ENCODE measurements around the gene CHST15. TPM values are rescaled to one million over a fixed set of nuclear protein-coding genes. Genes with fewer than 3 reads are reported as not detected.
A peak's percentile ranks its signal among the peaks of the same experiment; 100 is the strongest.

The CHST15 gene
- total and polyA plus RNA-seq, 2 of the 13 experiments (the other 11 are each of a cell fraction or from before 2014, with no cell fraction given), result 1.4 to 94.7 TPM

DNA sequence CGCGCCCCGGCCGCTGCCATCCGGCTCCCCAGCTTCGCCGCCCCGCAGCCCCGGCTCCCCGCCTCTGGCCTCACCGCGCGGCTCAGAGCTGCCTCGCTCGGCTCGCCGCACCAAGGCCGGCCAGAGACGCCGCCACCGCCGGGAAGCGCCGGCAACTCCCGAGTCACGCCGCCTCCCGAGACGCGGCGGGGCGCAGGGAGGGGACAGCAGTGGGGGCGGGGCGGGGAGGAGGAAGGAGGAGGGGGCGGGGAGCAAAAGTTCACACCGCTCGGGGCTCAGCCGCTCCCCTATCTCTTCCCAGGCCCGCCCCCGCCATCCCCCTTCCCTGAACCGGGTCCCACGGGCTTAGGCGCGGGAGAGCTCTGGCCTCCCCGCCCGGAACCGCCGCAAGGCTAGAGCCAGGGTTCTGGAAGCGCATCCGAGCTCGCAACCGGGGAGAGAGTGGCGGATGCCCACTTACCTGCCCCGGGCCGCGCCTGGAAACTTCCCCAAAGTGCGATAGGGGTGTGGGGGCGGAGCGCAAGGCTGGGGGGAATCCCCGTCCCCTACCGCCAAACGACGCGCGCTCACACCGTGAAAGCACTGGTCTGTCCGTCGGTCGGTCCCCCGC is 1.0 kb downstream of the CHST15 start (continued):
- TF ChIP-seq, protein P1, sequence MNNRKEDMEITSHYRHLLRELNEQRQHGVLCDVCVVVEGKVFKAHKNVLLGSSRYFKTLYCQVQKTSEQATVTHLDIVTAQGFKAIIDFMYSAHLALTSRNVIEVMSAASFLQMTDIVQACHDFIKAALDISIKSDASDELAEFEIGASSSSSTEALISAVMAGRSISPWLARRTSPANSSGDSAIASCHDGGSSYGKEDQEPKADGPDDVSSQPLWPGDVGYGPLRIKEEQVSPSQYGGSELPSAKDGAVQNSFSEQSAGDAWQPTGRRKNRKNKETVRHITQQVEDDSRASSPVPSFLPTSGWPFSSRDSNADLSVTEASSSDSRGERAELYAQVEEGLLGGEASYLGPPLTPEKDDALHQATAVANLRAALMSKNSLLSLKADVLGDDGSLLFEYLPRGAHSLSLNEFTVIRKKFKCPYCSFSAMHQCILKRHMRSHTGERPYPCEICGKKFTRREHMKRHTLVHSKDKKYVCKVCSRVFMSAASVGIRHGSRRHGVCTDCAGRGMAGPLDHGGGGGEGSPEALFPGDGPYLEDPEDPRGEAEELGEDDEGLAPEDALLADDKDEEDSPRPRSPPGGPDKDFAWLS (CRISPR knock-in tag; IDR thresholded peaks at IDR 0.05; ENCODE audit: borderline replicate concordance), result no peak
- TF ChIP-seq RBFOX2 (IDR thresholded peaks at IDR 0.05; ENCODE audit: low read depth, low read length) (peak; percentile 19), KMT2A (CRISPR knock-in tag; IDR thresholded peaks at IDR 0.05) (no peak), AHR (CRISPR knock-in tag; IDR thresholded peaks at IDR 0.05) (no peak), ERF (CRISPR knock-in tag; IDR thresholded peaks at IDR 0.05) (no peak), HNRNPLL (IDR thresholded peaks at IDR 0.05; ENCODE audit: low read depth, low read length, poor library complexity, severe bottlenecking) (no peak), ZNF124 (CRISPR knock-in tag; IDR thresholded peaks at IDR 0.05) (no peak), ZFP36L1 (CRISPR knock-in tag; IDR thresholded peaks at IDR 0.05) (no peak), SIN3A (IDR thresholded peaks at IDR 0.05; ENCODE audit: borderline replicate concordance, low read depth, low read length) (no peak), ZNF484 (CRISPR knock-in tag; IDR thresholded peaks at IDR 0.05; ENCODE audit: borderline replicate concordance, low read depth) (0 out of 2 replicates have a peak, but pooled peaks have one; percentile 76), CBFB (CRISPR knock-in tag; IDR thresholded peaks at IDR 0.05) (no peak), JUN (CRISPR knock-in tag; IDR thresholded peaks at IDR 0.05) (no peak), NFIC (IDR thresholded peaks at IDR 0.05; ENCODE audit: low read length) (no peak), YY1 (IDR thresholded peaks at IDR 0.05; ENCODE audit: insufficient read depth, insufficient replicate concordance, low read depth, low read length) (no peak), ZFP62 (CRISPR knock-in tag; IDR thresholded peaks at IDR 0.05) (no peak)
- TF ChIP-seq, protein P2, sequence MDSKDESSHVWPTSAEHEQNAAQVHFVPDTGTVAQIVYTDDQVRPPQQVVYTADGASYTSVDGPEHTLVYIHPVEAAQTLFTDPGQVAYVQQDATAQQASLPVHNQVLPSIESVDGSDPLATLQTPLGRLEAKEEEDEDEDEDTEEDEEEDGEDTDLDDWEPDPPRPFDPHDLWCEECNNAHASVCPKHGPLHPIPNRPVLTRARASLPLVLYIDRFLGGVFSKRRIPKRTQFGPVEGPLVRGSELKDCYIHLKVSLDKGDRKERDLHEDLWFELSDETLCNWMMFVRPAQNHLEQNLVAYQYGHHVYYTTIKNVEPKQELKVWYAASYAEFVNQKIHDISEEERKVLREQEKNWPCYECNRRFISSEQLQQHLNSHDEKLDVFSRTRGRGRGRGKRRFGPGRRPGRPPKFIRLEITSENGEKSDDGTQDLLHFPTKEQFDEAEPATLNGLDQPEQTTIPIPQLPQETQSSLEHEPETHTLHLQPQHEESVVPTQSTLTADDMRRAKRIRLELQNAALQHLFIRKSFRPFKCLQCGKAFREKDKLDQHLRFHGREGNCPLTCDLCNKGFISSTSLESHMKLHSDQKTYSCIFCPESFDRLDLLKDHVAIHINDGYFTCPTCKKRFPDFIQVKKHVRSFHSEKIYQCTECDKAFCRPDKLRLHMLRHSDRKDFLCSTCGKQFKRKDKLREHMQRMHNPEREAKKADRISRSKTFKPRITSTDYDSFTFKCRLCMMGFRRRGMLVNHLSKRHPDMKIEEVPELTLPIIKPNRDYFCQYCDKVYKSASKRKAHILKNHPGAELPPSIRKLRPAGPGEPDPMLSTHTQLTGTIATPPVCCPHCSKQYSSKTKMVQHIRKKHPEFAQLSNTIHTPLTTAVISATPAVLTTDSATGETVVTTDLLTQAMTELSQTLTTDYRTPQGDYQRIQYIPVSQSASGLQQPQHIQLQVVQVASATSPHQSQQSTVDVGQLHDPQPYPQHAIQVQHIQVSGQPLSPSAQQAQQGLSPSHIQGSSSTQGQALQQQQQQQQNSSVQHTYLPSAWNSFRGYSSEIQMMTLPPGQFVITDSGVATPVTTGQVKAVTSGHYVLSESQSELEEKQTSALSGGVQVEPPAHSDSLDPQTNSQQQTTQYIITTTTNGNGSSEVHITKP (CRISPR knock-in tag; IDR thresholded peaks at IDR 0.05; ENCODE audit: low read depth), result no peak
- TF ChIP-seq, protein P3, sequence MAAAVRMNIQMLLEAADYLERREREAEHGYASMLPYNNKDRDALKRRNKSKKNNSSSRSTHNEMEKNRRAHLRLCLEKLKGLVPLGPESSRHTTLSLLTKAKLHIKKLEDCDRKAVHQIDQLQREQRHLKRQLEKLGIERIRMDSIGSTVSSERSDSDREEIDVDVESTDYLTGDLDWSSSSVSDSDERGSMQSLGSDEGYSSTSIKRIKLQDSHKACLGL (CRISPR knock-in tag; IDR thresholded peaks at IDR 0.05), result peak; percentile 55; the same call in 1 of the 2 replicates
- TF ChIP-seq, protein P4, sequence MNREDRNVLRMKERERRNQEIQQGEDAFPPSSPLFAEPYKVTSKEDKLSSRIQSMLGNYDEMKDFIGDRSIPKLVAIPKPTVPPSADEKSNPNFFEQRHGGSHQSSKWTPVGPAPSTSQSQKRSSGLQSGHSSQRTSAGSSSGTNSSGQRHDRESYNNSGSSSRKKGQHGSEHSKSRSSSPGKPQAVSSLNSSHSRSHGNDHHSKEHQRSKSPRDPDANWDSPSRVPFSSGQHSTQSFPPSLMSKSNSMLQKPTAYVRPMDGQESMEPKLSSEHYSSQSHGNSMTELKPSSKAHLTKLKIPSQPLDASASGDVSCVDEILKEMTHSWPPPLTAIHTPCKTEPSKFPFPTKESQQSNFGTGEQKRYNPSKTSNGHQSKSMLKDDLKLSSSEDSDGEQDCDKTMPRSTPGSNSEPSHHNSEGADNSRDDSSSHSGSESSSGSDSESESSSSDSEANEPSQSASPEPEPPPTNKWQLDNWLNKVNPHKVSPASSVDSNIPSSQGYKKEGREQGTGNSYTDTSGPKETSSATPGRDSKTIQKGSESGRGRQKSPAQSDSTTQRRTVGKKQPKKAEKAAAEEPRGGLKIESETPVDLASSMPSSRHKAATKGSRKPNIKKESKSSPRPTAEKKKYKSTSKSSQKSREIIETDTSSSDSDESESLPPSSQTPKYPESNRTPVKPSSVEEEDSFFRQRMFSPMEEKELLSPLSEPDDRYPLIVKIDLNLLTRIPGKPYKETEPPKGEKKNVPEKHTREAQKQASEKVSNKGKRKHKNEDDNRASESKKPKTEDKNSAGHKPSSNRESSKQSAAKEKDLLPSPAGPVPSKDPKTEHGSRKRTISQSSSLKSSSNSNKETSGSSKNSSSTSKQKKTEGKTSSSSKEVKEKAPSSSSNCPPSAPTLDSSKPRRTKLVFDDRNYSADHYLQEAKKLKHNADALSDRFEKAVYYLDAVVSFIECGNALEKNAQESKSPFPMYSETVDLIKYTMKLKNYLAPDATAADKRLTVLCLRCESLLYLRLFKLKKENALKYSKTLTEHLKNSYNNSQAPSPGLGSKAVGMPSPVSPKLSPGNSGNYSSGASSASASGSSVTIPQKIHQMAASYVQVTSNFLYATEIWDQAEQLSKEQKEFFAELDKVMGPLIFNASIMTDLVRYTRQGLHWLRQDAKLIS (CRISPR knock-in tag; IDR thresholded peaks at IDR 0.05), result no peak
- TF ChIP-seq, protein P5, sequence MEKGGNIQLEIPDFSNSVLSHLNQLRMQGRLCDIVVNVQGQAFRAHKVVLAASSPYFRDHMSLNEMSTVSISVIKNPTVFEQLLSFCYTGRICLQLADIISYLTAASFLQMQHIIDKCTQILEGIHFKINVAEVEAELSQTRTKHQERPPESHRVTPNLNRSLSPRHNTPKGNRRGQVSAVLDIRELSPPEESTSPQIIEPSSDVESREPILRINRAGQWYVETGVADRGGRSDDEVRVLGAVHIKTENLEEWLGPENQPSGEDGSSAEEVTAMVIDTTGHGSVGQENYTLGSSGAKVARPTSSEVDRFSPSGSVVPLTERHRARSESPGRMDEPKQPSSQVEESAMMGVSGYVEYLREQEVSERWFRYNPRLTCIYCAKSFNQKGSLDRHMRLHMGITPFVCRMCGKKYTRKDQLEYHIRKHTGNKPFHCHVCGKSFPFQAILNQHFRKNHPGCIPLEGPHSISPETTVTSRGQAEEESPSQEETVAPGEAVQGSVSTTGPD (CRISPR knock-in tag; IDR thresholded peaks at IDR 0.05), result no peak

Measured in HepG2 (cell line).